Limb (tissue), 2 donors: Measurements from ENCODE around the gene DIP2C.
"Not testable (repeated sequence)": the region's sequence is repeated elsewhere in the genome, so short reads cannot be mapped to it uniquely, and the experiment has no call there.

Source experiments
- DNase-seq, 2 donors: peaks; one replicate each; pipeline ENCODE4 v3.0.0-alpha.2; 2016; ENCODE audit errors: extremely low spot score in 2 of 2

Gene DIP2C

DNA sequence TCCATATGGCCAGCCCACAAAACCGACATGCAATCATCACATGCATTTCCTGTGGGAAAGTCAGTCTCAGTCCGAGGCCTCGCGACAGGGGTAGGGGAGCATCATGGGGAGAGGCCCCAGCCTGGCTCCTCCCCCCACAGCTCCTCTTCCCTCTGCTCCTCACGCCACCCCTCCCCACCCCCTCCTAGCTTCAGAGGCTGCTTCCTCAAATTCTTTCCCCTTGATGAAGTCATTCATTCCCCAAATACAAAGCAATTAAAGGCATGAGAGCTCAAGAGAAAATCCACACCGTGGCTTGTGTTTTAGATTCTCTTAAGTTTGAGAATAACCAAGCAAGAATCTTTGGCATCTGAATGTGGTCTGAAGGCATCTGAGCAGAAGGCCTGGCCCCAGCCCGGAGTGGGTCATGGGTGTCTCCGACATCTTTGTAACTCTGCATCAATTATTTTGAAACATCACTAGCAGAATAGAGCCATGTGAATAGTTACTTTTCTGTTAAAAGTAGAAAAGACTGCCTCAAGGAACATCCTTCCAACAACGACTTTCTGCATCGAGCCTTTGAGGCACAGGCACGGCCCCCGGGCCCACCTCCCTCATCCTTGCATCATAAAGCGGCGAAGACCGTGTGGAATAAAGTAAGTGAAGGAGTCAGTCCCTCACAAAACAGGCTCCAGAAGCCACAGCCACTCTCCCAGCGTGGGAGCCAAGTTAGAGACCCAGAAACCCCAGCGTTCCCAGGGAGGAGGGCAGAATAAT lies 90.9 kb downstream of the DIP2C start:
- DNase-seq: no peak

GRCh38 chr10:597976-598375 lies 91.5 kb downstream of the DIP2C start:
- DNase-seq: no peak

DNA sequence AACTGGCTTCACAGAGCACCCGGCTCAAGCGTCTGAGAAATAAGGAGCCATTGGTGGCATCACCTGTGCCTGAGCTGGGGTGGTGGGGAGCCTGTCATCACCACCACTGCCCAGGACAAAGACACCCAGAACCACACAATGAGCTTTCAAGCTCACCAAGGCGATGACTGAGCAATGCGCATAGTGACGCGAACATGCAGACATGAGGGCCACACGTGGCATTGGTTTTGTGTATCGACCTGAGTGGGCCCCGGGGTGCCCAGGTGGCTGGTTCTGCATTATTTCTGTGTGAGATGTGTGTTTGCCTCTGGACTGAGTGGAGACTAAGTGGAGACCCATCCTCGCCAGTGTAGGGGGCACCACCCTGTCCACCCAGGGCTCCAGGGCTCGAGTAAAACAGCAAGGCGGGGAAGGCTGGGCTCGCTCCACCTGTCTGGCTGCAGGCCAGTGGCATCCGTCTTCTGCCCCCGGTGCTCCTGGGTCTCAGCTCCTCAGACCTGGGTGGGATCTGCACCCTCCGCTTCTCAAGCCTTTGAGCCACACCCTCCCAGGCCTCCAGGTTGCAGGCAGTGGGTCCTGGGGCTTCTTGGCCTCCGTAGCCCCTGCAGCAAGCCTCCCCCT lies 92.6 kb downstream of the DIP2C start:
- no peak for DNase-seq

DNA sequence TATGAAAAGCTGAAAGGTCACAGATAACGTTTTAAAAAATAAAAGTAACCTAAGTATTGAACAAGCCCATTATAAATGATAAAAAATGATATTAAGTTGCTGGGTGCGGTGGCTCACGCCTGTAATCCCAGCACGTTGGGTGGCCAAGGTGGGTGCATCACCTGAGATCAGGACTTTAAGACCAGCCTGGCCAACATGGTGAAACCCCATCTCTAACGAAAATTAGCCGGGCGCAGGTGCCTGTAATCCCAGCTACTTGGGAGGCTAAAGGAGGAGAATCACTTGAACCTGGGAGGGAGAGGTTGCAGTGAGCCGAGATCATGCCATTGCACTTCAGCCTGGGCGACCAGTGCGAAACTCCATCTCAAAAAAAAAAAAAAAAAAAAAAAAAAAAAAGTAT lies 93.3 kb downstream of the DIP2C start:
- DNase-seq: not testable (repeated sequence)

GRCh38 chr10:595473-595872 lies 94.0 kb downstream of the DIP2C start:
- no peak for DNase-seq

DNA sequence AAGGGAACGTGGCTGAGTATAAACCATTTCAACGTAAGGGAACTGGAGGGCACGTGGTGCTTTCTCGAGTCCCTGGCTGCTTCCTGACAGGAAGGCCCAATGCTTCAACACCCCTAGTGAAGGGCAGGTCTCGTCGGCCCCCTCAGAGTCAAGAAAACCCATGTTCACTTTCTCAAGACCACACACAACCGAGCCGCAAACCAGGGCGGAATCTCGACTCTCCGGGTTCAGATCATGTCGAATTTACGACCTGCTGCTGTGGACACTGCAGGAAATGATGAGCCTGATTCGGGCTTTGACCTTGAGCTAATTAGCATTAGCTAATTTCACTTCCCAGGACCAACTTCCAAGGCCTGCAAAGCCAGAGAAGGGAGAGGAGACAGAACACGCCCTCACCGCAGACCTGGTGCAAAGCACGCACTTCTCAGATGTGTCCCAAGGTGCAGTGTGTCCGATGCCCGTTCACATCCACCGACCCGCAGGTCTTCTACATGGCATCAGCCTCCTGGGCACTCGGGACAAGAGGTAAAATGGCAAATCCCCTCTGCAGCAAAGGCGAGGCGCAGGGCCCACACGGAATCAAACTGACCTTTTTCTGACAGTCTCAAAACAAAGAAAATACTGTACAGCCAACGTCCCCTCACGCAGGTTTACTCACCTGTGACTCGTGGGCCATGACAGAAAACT lies 94.7 kb downstream of the DIP2C start:
- no peak for DNase-seq

GRCh38 chr10:593901-594457 lies 95.5 kb downstream of the DIP2C start:
- DNase-seq: no peak

DNA sequence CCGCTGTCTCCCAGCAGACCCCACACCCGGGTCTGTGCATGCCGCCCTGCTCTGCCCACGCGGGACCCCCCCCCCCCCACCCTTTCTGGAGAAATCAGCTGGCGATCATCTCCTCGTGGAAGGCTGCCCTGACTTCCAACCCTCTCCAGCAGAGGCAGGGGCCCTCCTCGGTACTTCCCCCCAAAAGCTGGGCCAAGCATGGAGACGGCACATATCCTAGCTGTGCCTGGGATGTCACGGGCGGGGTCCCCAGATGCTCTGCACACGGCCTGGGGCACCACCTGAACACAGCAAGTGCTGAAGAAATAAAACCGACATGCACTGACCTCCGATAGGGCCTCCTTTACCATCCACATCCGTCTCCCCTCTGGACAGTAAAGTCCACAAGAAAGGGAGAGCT lies 96.0 kb downstream of the DIP2C start:
- DNase-seq: no peak

- no peak for DNase-seq
Observed at GRCh38 chr10:593016-593415, 96.5 kb downstream of the DIP2C start.

GRCh38 chr10:591646-592045 lies 97.8 kb downstream of the DIP2C start:
- DNase-seq: no peak

DNA sequence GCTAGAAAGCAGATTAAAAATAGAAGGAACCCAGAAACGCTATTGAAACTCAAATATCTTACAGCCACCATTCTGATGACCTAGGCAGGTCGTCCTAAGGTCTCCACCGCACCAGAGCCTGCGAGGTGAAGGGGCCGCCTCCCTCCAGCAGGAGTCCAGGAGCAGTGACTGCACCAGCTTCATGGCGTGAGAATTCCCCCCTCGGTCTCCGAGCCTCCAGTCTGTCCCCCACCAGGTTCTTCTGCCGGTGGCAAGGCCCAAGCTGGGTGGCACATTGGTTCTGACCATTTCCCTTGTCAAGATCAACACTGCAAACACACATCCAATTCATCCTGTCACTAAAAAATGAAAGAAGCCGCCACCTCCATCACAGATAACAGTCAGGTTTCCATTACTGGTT lies 98.7 kb downstream of the DIP2C start:
- no peak for DNase-seq

DNA sequence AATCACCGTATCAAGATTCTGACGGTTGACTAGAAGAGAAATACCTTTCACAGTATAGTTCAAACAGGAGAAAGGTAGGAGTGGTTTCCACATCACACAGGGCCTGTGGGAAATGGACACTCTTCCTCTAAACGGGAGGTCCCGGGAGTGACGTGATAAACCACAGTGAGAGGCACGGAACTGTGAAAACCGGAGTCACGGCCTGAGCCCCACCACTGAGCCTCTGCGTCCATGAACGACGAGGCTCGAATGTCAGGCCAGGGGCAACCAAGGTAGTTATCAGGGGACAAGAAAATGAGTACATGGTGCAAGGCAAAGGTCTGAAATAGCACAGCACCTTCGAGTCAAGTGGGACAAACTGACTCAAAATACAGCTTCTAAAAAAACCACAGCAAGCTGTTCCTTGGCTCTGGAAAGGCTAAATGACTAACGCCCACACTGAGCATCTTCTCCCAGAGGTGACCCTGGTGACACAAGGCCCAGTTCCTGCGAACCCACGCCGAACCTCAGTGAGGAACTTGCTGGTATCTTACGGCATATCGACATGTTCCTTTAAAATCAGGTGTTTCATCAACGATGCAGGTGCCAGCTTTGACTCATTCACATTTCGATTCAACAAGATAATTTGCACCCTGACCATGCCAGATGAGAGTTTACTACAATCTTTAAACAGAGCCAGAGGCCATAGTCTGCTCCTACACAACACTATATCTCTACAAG lies 99.3 kb downstream of the DIP2C start:
- no peak for DNase-seq

- no peak for DNase-seq
Observed at GRCh38 chr10:588246-589165, 101.0 kb downstream of the DIP2C start.

- no peak for DNase-seq
Observed at GRCh38 chr10:586716-587115, 102.8 kb downstream of the DIP2C start.

GRCh38 chr10:586151-586550 lies 103.3 kb downstream of the DIP2C start:
- no peak for DNase-seq

GRCh38 chr10:585502-585901 lies 104.0 kb downstream of the DIP2C start:
- no peak for DNase-seq

DNA sequence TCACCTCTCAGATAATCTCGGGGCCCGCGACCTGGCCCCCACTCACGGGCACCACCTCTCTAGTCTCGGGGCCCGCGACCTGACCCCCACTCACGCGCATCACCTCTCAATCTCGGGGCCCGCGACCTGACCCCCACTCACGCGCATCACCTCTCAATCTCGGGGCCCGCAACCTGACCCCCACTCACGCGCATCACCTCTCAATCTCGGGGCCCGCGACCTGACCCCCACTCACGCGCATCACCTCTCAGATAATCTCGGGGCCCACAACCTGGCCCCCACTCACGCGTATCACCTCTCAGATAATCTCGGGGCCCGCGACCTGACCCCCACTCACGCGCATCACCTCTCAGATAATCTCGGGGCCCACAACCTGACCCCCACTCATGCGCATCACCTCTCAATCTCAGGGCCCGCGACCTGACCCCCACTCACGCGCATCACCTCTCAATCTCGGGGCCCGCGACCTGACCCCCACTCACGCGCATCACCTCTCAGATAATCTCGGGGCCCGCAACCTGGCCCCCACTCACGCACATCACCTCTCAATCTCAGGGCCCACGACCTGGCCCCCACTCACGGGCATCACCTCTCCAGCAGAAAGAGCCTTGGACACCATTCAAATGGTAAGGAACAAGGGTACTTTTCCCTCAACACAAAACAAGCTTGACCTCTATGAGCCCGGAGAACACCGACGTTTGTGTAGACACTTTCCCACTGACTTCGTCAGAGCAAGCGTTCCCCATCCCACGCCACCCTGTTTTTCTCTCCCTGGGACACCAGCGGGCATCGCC lies 104.8 kb downstream of the DIP2C start:
- DNase-seq: not testable (repeated sequence)

- no peak for DNase-seq
Observed at GRCh38 chr10:583433-583832, 106.0 kb downstream of the DIP2C start.

GRCh38 chr10:581776-582330 lies 107.6 kb downstream of the DIP2C start:
- DNase-seq: no peak

GRCh38 chr10:580778-581177 lies 108.7 kb downstream of the DIP2C start:
- DNase-seq: no peak
